Tibial nerve (tissue), 4 donors: Measurements from ENCODE around the gene STK10.

Source experiments
- EP300 ChIP-seq, 2 donors: sonication (generic); formaldehyde crosslinking; IDR thresholded peaks; one replicate each; pipeline ENCODE4 v1.6.1; 2017; ENCODE audit warnings: antibody characterized with exemption in 2 of 2, mild to moderate bottlenecking in 1 of 2
- POLR2A ChIP-seq, 2 donors: fragments of 450-650 bp; IDR thresholded peaks; one replicate each; pipeline ENCODE4 v1.6.1; 2017; ENCODE audit warnings: antibody characterized with exemption in 2 of 2, mild to moderate bottlenecking in 2 of 2, moderate library complexity in 2 of 2
- TF ChIP-seq, protein P1 (sequence below), 5 experiments: fragments of 200-600 bp in 3 of 5; fragments of 450-650 bp in 2 of 5; sonication (generic) in 3 of 5; IDR thresholded peaks; one replicate each; pipeline ENCODE4 v1.5.1; 2016 to 2019; ENCODE audit warnings: antibody characterized with exemption in 5 of 5, mild to moderate bottlenecking in 3 of 5, moderate library complexity in 2 of 5

DNA sequence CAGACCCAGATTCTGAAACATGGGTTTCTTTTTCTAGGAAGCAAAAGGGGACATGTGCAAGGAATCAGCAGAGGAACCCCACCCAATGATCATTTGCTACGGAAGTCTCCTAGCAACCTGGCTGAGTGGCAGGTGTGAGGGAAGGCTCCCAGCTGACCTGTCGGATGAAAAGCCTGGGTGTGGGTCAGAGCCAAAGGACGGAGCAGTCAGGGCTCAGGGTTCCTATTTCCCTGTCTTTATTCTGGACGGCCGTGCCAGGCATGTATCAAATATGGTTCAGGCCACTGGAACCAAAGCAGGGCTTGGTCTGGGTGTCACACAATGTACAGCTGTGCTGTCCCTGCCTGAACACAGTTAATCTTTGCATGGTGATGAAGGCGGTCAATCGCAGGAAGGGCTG, 20.1 kb downstream of the STK10 start:
- TF ChIP-seq, protein P1, sequence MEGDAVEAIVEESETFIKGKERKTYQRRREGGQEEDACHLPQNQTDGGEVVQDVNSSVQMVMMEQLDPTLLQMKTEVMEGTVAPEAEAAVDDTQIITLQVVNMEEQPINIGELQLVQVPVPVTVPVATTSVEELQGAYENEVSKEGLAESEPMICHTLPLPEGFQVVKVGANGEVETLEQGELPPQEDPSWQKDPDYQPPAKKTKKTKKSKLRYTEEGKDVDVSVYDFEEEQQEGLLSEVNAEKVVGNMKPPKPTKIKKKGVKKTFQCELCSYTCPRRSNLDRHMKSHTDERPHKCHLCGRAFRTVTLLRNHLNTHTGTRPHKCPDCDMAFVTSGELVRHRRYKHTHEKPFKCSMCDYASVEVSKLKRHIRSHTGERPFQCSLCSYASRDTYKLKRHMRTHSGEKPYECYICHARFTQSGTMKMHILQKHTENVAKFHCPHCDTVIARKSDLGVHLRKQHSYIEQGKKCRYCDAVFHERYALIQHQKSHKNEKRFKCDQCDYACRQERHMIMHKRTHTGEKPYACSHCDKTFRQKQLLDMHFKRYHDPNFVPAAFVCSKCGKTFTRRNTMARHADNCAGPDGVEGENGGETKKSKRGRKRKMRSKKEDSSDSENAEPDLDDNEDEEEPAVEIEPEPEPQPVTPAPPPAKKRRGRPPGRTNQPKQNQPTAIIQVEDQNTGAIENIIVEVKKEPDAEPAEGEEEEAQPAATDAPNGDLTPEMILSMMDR (IDR thresholded peaks at IDR 0.05), result no peak
- no peak for TF ChIP-seq POLR2A (IDR thresholded peaks at IDR 0.05)
- no peak for TF ChIP-seq EP300 (IDR thresholded peaks at IDR 0.05)
